Tibial nerve (tissue), 4 donors: ENCODE results near the gene CNIH3.

Experiments
- CTCF ChIP-seq, 5 experiments: fragments of 200-600 bp in 3 of 5; fragments of 450-650 bp in 2 of 5; sonication (generic) in 3 of 5; IDR thresholded peaks; one replicate each; pipeline ENCODE4 v1.5.1; 2016 to 2019; ENCODE audit warnings: antibody characterized with exemption in 5 of 5, mild to moderate bottlenecking in 3 of 5, moderate library complexity in 2 of 5
- EP300 ChIP-seq, 2 donors: sonication (generic); formaldehyde crosslinking; IDR thresholded peaks; one replicate each; pipeline ENCODE4 v1.6.1; 2017; ENCODE audit warnings: antibody characterized with exemption in 2 of 2, mild to moderate bottlenecking in 1 of 2
- POLR2A ChIP-seq, 2 donors: fragments of 450-650 bp; IDR thresholded peaks; one replicate each; pipeline ENCODE4 v1.6.1; 2017; ENCODE audit warnings: antibody characterized with exemption in 2 of 2, mild to moderate bottlenecking in 2 of 2, moderate library complexity in 2 of 2

GRCh38 chr1:224629965-224630364, 13.8 kb downstream of the CNIH3 start:
- no peak for TF ChIP-seq CTCF (IDR thresholded peaks at IDR 0.05)
- TF ChIP-seq EP300 (IDR thresholded peaks at IDR 0.05): no peak
- no peak for TF ChIP-seq POLR2A (IDR thresholded peaks at IDR 0.05)
